ENCODE results near the gene KRTCAP3.
A peak's percentile ranks its signal among the peaks of the same experiment; 100 is the strongest.

Gene KRTCAP3

DNA sequence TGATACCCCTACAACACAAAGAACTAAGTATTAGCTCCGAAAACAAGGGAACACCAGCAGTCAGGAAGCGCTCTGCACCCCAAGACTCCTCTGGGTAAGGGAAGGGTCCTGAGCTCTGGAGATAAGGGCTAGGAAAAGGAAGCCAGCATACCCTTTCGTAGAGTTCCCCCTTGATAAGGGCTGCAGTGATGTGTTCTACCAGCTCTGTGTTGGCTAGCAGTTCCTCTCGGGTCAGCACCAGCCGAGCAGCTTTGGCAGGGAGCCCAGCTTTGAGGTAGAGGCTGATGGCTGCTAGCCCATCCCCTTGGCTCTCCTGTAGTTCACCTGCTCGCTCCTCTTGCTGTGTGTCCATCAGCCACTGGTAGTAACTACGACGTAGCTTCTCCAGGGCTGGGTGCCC is 18.9 kb downstream of the KRTCAP3 start:
- TF ChIP-seq, protein P1, sequence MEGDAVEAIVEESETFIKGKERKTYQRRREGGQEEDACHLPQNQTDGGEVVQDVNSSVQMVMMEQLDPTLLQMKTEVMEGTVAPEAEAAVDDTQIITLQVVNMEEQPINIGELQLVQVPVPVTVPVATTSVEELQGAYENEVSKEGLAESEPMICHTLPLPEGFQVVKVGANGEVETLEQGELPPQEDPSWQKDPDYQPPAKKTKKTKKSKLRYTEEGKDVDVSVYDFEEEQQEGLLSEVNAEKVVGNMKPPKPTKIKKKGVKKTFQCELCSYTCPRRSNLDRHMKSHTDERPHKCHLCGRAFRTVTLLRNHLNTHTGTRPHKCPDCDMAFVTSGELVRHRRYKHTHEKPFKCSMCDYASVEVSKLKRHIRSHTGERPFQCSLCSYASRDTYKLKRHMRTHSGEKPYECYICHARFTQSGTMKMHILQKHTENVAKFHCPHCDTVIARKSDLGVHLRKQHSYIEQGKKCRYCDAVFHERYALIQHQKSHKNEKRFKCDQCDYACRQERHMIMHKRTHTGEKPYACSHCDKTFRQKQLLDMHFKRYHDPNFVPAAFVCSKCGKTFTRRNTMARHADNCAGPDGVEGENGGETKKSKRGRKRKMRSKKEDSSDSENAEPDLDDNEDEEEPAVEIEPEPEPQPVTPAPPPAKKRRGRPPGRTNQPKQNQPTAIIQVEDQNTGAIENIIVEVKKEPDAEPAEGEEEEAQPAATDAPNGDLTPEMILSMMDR (conservative IDR thresholded peaks at IDR 0.05; ENCODE audit: low read depth, low read length): no peak
- H3K4me3 ChIP-seq (ENCODE audit: low read depth, low read length): no peak overlapping the region
- no peak for DNase-seq (ENCODE audit: low read depth)

DNA sequence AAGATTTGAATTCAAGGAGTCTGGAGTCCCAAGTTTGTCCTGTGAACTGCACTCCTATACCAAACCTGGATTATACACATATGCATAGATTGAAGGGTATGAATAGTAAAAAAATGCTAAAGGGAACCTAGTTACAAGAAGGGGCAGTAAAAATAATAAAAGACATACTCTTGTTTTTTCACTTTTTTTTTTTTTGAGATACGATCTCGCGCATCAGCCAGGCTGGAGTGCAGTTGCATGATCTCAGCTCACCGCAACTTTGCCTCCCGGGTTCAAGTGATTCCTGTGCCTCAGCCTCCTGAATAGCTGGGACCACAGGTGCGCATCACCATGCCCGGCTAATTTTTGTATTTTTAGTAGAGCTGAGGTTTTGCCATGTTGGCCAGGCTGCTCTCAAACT is 22.3 kb downstream of the KRTCAP3 start:
- DNase-seq (ENCODE audit: low read depth): no peak
- TF ChIP-seq, protein P1 (conservative IDR thresholded peaks at IDR 0.05; ENCODE audit: low read depth, low read length): no peak
- no peak overlapping the region for H3K4me3 ChIP-seq (ENCODE audit: low read depth, low read length)

DNA sequence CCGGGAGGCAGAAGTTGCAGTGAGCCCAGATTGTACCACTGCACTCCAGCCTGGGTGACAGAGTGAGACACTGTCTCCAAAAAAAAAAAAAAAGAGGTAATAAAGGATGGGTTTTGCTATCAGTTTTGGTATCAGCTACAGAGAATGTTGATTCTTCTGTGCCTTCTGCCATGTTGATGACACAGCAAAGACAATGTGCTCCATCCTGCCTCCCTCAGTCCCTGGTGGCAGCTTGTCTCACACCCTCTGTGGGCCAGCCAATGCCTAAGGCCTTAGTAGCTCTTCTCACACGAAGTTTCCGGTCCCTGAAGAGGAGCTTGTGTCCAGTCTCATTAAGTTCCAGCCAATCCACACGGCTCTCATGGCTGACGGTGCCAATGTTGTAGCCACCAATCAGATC is 29.8 kb downstream of the KRTCAP3 start:
- TF ChIP-seq, protein P1 (conservative IDR thresholded peaks at IDR 0.05; ENCODE audit: low read depth, low read length): no peak
- DNase-seq (ENCODE audit: low read depth): no peak

DNA sequence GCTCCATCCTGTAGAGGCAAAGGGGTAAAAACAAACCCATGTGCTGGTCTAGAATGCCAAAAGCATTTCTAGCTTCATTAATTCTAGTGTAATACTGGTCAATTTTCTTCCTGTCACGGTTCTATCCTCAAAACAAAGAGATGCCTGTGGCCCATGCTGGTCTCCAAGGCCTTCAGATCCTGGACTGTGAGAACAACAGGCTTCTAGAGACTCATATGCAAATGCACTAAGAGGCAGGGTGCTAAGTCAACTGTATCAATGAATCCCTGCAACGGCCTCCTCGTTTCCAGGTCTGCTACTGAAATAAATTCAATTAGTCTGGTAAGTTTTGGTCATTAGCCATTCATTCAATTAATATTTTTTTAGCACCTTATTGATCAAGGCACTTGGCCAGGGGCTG is 43.3 kb downstream of the KRTCAP3 start:
- no peak overlapping the region for H3K4me3 ChIP-seq (ENCODE audit: low read depth, low read length)
- DNase-seq (ENCODE audit: low read depth): no peak
- TF ChIP-seq, protein P1 (conservative IDR thresholded peaks at IDR 0.05; ENCODE audit: low read depth, low read length): no peak

More for the DNA sequence above, 29.8 kb downstream of the KRTCAP3 start:
- H3K4me3 ChIP-seq (ENCODE audit: low read depth, low read length): no peak overlapping the region

DNA sequence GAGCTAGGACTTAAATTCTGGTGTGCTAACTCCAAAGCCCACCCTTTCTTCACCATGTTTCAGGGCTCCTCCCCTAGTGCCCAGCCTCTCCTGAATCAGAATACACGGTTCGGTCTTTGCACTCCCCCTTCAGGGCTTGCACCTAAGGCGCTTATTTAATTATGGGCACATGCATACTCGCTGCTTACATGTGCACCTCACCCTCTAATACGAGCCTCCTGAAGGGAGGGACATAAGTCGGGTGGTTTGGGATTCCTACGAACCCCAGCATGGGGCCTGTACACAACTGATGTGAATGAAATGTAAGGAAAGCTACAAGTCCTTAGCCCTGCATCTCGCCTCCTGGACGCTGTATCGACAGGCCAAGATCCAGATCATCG is 46.9 kb downstream of the KRTCAP3 start:
- peak; percentile 53 for DNase-seq (ENCODE audit: low read depth)
- peak overlapping the region; percentile 81 for H3K4me3 ChIP-seq (ENCODE audit: low read depth, low read length)
- TF ChIP-seq, protein P1 (conservative IDR thresholded peaks at IDR 0.05; ENCODE audit: low read depth, low read length): peak; percentile 44

DNA sequence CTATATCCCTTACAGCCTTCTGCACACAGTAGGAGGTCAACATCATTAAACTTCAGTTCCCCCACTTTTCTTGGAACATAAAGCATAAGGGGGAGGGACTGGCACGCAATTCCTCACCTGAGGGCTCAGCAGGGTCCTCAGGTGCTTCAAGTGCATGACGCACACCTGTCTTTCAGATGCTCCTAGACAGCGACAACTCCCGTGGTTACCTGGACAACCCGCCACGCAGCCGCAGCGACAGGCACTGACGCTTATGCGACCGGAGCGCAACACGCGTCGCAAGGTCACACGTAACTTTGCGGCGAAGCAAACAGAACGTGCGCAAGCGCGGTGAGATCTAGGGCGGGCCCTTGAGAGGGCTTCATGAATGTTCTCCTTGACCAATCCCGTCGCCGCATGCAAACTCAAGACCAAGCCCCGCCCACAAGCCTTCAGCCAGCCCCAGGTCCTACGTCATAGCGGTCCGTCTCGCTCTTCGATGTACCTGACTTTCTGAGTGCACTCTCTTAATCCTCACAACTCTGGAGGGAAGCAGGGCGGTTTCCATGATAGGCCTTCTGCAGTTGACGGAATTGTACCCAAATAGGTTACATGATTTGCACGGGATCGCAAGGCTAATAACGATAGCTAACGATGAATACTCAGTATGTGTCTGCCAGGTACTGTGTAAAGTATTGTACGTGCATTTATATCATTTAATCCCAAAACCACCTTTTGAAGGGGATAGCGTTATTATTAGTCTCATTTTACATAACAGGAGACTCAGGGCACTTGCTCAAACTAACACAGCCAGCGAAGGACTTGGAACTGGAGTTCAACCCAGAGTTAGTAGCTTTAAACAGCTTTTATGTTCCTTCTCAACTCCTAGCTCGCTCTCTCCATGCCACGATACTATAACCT is 47.6 kb downstream of the KRTCAP3 start, which contains the start of gene IFT172:
TSS of gene IFT172 (minus strand) at position 246 of the 900 bp plus-strand sequence. CDS start at position 156, 90 bp downstream.
- TF ChIP-seq, protein P1 (conservative IDR thresholded peaks at IDR 0.05; ENCODE audit: low read depth, low read length): no peak
- DNase-seq (ENCODE audit: low read depth): peak; percentile 99
- peak within 1 kb of the TSS; percentile 81 for H3K4me3 ChIP-seq (ENCODE audit: low read depth, low read length)

DNA sequence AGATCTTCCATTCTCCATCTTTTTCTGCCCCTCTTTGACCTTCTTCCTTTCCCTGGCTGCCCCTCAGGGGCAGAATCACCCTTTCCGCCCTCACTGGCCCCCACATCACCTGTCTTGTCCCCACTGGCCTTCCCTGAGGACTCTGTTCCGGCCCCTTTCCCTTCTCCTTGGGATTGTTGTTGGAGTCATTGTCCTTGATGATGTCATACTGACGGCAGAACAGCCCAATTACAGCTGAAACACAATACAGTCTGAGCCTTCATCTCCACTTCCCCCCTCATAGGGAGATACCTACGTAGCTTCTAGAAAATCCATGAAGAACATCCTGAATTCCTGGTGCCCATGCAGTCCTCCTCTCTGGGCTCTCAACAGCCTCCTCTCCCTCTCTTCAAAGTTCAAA is 50.4 kb downstream of the KRTCAP3 start:
- DNase-seq (ENCODE audit: low read depth): no peak
- TF ChIP-seq, protein P1 (conservative IDR thresholded peaks at IDR 0.05; ENCODE audit: low read depth, low read length): no peak

More for the DNA sequence above, 50.4 kb downstream of the KRTCAP3 start:
- no peak overlapping the region for H3K4me3 ChIP-seq (ENCODE audit: low read depth, low read length)
